Thoracic aorta (tissue), 2 donors: ENCODE results near the gene OCA2. TPM values are rescaled to one million over a fixed set of nuclear protein-coding genes. Genes with fewer than 3 reads are reported as not detected.

Source experiments
- ATAC-seq: fragments of 150-250 bp; one replicate; pipeline ENCODE4 v1.8.0; 2017; ENCODE audit warnings: low read depth; ENCODE audit not compliant: insufficient number of reproducible peaks, low FRiP score
- DNase-seq: peaks from one replicate; pipeline ENCODE4 v3.0.0-alpha.2; 2020; ENCODE audit warnings: low spot score
- H3K27ac ChIP-seq, 2 donors: fragments of 200-600 bp; sonication (generic); 1 replicate in 1 of 2; 2 replicates in 1 of 2; pipeline ENCODE4 v1.5.1; 2016; ENCODE audit warnings: mild to moderate bottlenecking in 2 of 2, moderate library complexity in 2 of 2
- H3K27me3 ChIP-seq: fragments of 200-600 bp; sonication (generic); replicated peaks from 2 replicates; pipeline ENCODE4 v1.6.0; 2016; ENCODE audit warnings: mild to moderate bottlenecking; ENCODE audit not compliant: insufficient read depth
- H3K36me3 ChIP-seq: fragments of 200-600 bp; sonication (generic); one replicate; pipeline ENCODE4 v1.5.1; 2016
- H3K4me1 ChIP-seq, 2 donors: fragments of 200-600 bp; sonication (generic); 1 replicate in 1 of 2; 2 replicates in 1 of 2; pipeline versions ENCODE4 v1.5.1 to v1.6.0; 2016; ENCODE audit warnings: low read depth in 2 of 2, mild to moderate bottlenecking in 1 of 2; ENCODE audit not compliant: control insufficient read depth in 1 of 2
- H3K4me3 ChIP-seq: fragments of 200-600 bp; sonication (generic); 2 replicates; pipeline ENCODE4 v1.5.1; 2016; ENCODE audit warnings: mild to moderate bottlenecking
- H3K9me3 ChIP-seq: fragments of 200-600 bp; sonication (generic); 2 replicates; pipeline ENCODE4 v1.5.1; 2016
- CTCF ChIP-seq: fragments of 200-600 bp; sonication (generic); IDR thresholded peaks from one replicate; pipeline ENCODE4 v1.5.1; 2019; ENCODE audit warnings: antibody characterized with exemption
- total RNA-seq, 2 donors: library from RNA; depleted of rRNA; stranded (reverse); fragments of >200 nt; gene quantifications; one replicate each; pipeline versions ENCODE4 v1.1.0 to v1.2.3, GENCODE V29; 2016

OCA2 gene
- total RNA-seq, 2 donors from 2014 or later: 8.0 to 14.8 TPM

DNA sequence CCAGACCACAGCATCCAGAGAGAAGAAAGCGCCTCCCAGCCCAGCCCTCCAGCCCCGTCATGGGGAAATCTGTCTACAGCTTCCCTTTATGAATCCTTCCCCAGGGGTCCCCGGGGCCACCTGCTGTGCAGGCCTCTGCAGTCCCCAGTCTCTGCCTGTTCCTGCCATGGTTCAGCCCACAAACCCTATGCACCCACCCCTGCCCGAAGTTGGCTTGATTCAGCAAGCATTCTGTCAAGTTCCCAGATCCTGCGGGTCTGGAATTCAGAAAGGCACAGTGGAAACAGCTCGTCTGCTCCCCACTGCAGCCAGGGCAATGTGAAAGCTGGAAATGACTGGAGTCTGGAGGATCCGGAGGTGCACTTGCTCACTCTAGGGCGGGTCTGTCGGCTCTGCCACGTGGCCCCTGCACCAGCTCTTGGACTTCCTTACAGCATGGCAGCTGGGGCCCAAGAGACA, 2.9 kb upstream of the OCA2 start:
- H3K36me3 ChIP-seq: no peaks in the 10 kb centered on the region
- H3K4me1 ChIP-seq: peaks cover 10 to 34% of the 10 kb centered on the region in 2 donors
- H3K9me3 ChIP-seq: no peaks in the 10 kb centered on the region
- DNase-seq (no peak), ATAC-seq (no peak)
- H3K27me3 ChIP-seq: no peaks in the 10 kb centered on the region
- no peak overlapping the region for H3K27ac ChIP-seq
- no peak overlapping the region for H3K4me3 ChIP-seq
- TF ChIP-seq CTCF: no peak

DNA sequence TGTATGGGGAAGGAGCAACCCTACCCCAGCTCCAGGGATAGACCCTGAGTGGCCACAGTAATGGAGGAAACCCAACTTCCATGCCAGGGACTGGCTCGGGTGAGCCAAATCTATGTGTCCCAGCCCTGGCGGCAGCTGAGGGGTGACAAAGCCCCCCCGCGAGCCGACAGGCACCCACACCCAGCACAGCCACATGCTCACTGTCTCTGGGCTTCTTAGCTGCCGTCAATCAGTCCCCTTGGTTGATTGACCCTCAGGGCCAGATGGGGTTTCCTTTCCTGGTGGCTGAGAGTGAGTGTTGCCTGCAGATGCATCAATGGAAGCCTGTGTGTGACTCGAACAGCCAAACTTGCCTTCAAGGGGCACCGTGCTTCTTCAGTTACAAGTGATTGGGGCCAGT, 2.1 kb upstream of the OCA2 start:
- DNase-seq (no peak), ATAC-seq (no peak)
- peaks cover 6 to 37% of the 10 kb centered on the region in 2 donors for H3K4me1 ChIP-seq
- no peaks in the 10 kb centered on the region for H3K9me3 ChIP-seq
- H3K27ac ChIP-seq: no peak overlapping the region
- H3K4me3 ChIP-seq: no peak overlapping the region
- H3K36me3 ChIP-seq: no peaks in the 10 kb centered on the region
- TF ChIP-seq CTCF: no peak
- no peaks in the 10 kb centered on the region for H3K27me3 ChIP-seq

GRCh38 chr15:28100516-28101195, 1.5 kb upstream of the OCA2 start:
- no peaks in the 10 kb centered on the region for H3K9me3 ChIP-seq
- H3K36me3 ChIP-seq: no peaks in the 10 kb centered on the region
- H3K27me3 ChIP-seq: no peaks in the 10 kb centered on the region
- H3K4me3 ChIP-seq: no peak overlapping the region
- H3K4me1 ChIP-seq: peaks cover 6 to 40% of the 10 kb centered on the region in 2 donors
- H3K27ac ChIP-seq: no peak overlapping the region
- no peak for ATAC-seq
- DNase-seq: no peak
- TF ChIP-seq CTCF: no peak

DNA sequence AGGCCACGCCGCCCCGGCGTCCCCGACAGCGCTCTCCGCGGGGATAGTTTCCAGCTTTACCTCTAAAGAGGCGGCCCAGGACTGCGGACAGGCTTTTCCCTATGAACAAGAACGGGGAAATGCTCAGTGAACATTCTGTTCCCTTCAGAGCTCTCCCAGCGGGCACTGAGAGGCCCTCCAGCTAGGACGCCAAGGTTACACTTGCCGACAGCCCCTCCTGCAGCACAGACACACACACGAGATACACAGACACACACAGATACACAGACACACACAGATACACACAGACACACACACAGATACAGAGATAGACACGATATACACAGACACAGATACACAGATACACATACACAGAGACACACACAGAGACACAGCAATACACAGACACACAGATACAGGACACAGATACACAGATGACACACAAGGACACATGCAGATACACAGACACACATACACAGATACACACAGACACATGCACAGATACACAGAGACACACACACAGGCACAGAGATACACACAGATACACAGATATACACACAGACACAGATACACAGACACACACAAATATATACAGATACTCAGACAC, 533 bp upstream of the OCA2 start:
- DNase-seq: no peak
- H3K9me3 ChIP-seq: no peaks in the 10 kb centered on the region
- H3K27ac ChIP-seq: peak overlapping the region; percentile 80 to 96
- peak overlapping the region; percentile 68 for H3K4me3 ChIP-seq
- ATAC-seq: peak; percentile 8
- no peaks in the 10 kb centered on the region for H3K27me3 ChIP-seq
- H3K4me1 ChIP-seq: peaks cover 7 to 48% of the 10 kb centered on the region in 2 donors
- no peaks in the 10 kb centered on the region for H3K36me3 ChIP-seq
- no peak for TF ChIP-seq CTCF

DNA sequence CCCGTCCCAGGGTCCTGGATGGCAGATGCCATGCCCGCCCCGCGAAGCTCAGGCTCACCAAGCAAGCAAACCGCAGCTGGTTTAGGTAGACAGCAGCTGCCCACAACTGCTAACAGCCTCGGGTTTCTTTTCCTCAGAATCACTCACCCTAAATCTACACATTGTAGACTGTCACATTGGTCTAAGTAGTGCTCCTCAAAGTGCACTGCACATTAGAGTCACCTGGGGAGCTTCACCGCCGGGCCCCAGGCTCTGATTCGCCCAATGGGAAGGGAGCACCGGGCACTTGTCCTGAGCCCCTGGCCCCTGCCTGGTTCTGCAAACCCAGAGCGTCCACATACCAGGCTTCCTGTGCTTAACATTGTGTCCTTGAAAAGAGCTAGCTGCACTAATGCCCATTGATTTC, 752 bp downstream of the OCA2 start:
- Histone ChIP-seq H3K4me3 (peak overlapping the region; percentile 68), H3K27ac (peak overlapping the region; percentile 80 to 96), H3K4me1 (peaks cover 9 to 60% of the 10 kb centered on the region in 2 donors), H3K36me3 (no peaks in the 10 kb centered on the region), H3K9me3 (no peaks in the 10 kb centered on the region), H3K27me3 (no peaks in the 10 kb centered on the region)
- no peak for DNase-seq
- ATAC-seq: no peak
- TF ChIP-seq CTCF: no peak
